ENCODE data around the gene SBF1.
"Not testable (repeated sequence)": the region's sequence is repeated elsewhere in the genome, so short reads cannot be mapped to it uniquely, and the experiment has no call there.

The SBF1 gene

DNA sequence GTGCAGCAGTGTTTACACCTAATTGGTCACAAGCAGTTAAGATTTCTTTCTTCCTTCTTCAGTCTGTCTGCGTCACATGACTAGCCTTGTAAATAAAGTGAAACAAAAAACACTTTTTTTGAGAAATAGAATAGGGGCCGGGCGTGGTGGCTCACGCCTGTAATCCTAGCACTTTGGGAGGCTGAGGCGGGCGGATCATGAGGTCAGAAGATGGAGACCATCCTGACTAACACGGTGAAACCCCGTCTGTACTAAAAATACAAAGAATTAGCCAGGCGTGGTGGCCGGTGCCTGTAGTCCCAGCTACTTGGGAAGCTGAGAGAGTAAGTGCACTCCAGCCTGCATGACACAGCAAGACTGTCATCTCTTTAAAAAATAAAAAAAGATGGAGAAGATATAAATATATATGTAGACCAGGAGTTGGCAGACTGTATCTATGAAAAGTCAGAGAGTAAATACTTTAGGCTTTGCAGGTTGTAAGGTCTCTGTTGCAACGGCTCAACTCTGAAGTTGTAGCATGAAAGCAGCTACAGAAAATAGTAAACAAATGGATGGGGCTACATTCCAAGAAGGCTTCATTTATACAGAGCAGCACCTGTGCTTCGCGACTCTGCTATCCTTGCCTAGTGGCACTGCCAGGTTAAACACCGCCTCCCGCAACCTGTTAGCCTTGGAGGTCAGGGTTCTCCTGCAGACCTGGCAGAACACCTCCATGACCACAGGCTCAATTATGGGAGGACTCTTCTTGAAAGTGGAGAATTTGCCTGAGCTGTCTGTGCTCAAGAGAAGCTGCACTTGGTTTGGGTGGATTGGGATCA lies 75.8 kb downstream of the SBF1 start:
- no peak for DNase-seq (ENCODE audit: low read depth)

DNA sequence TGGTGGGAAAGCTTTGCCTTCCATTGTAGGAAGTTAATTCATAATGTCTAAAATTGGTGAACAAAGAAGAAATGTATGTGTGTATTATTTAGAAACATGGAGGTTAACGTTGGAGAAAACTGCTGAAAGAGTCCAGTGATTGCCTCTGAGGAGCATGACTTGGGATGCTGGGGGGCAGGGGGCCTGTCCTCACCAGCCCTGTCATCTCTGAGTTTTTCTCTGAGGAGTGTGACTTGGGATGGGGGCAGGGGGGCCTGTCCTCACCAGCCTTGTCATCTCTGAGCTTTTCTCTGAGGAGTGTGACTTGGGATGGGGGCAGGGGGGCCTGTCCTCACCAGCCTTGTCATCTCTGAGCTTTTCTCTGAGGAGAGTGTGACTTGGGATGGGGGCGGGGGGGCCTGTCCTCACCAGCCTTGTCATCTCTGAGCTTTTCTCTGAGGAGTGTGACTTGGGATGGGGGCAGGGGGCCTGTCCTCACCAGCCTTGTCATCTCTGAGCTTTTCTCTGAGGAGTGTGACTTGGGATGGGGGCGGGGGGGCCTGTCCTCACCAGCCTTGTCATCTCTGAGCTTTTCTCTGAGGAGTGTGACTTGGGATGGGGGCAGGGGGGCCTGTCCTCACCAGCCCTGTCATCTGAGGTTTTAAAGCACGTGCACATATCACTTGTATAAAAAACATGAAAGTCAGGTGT lies 77.3 kb downstream of the SBF1 start:
- DNase-seq (ENCODE audit: low read depth) = not testable (repeated sequence)

DNA sequence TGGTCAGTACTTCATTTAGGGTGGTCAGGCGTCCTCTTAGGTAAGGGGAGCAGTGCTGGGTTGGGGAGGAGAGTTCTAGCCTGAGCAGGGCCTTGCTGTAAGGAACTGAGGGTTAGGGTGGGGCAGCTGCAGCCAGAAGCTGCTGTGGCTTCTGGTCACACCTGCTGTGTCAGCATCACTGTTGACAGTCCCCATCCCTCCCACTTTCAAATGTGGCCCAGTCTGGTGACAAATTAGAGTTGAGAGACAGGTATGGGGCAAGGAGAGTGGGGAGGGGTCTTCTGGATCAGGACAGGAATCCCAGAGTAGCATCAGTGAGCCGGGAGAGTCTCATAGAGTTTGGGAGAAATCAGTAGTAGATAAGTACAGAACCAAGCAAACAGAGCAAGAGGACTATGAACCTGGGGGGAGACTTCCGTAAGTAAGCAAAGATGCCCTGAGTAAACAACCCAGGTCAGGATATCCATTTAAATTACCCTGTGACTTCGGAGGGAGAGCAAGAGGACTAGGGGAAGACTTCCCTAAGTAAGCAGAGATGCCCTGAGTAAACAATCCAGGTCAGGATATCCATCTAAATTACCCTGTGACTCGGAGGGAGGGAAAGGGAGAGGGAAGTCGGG lies 78.0 kb downstream of the SBF1 start:
- DNase-seq (ENCODE audit: low read depth) = no peak
